Right lung (tissue), 5 donors: ENCODE results near the gene MAFF. TPM values are rescaled to one million over a fixed set of nuclear protein-coding genes. Genes with fewer than 3 reads are reported as not detected.

Experiments
- polyA plus RNA-seq, 5 donors: library from polyadenylated mRNA; unstranded; fragments of 120-200 nt; gene quantifications; one replicate each; pipeline versions ENCODE4 v1.2.1 to v1.2.3, GENCODE V29; 2013; ENCODE audit warnings: inconsistent platforms in 1 of 5, low replicate concordance in 1 of 5; ENCODE audit not compliant: insufficient read length in 5 of 5, insufficient read depth in 1 of 5

Gene MAFF
- polyA plus RNA-seq, 5 donors, result 5.3 to 11.8 (median 8.6) TPM

Other genes with a start within 250 kb of the MAFF start
- 1 to 10 TPM; 3.9 to 6.8 (median 4.4) TPM for gene C22orf23, start 248.4 kb upstream of the MAFF start, polyA plus RNA-seq
- 10 to 100 TPM; 46.9 to 84.3 (median 53.9) TPM for gene POLR2F, start 248.3 kb upstream of the MAFF start, polyA plus RNA-seq
- gene SOX10, start 217.4 kb upstream of the MAFF start, polyA plus RNA-seq, result 1 to 10 TPM in 1 of 5 donors, under 1 TPM in 4; 0.48 to 1.2 (median 0.53) TPM
- gene PICK1, start 144.6 kb upstream of the MAFF start, polyA plus RNA-seq, result 10 to 100 TPM; 21.1 to 31.6 (median 29.0) TPM
- 1 to 10 TPM in 3 of 5 donors, under 1 TPM in 2; 0.84 to 1.7 (median 1.2) TPM for gene SLC16A8, start 117.8 kb upstream of the MAFF start, polyA plus RNA-seq
- gene BAIAP2L2, start 91.3 kb upstream of the MAFF start, polyA plus RNA-seq, result 1 to 10 TPM in 1 of 5 donors, under 1 TPM in 4; 0.50 to 1.4 (median 0.81) TPM
- gene PLA2G6, start 20.2 kb upstream of the MAFF start, polyA plus RNA-seq, result 10 to 100 TPM; 26.4 to 37.8 (median 32.2) TPM
- 10 to 100 TPM; 32.6 to 47.1 (median 38.9) TPM for gene TMEM184B, start 71.0 kb downstream of the MAFF start, polyA plus RNA-seq
- 100 to 1,000 TPM; 148 to 201 (median 194) TPM for gene CSNK1E, start 115.4 kb downstream of the MAFF start, polyA plus RNA-seq